Hematopoietic multipotent progenitor cell treated with erythropoietin and hydrocortisone succinate and interleukin-3 and kit ligand, for 17 days (in vitro differentiated cells): ENCODE measurements around the gene BASP1.
"Not testable (repeated sequence)": the region's sequence is repeated elsewhere in the genome, so short reads cannot be mapped to it uniquely, and the experiment has no call there.

Experiments
- DNase-seq: peaks from one replicate; pipeline ENCODE4 v3.0.0-alpha.2; 2015; ENCODE audit warnings: low spot score

Gene BASP1

DNA sequence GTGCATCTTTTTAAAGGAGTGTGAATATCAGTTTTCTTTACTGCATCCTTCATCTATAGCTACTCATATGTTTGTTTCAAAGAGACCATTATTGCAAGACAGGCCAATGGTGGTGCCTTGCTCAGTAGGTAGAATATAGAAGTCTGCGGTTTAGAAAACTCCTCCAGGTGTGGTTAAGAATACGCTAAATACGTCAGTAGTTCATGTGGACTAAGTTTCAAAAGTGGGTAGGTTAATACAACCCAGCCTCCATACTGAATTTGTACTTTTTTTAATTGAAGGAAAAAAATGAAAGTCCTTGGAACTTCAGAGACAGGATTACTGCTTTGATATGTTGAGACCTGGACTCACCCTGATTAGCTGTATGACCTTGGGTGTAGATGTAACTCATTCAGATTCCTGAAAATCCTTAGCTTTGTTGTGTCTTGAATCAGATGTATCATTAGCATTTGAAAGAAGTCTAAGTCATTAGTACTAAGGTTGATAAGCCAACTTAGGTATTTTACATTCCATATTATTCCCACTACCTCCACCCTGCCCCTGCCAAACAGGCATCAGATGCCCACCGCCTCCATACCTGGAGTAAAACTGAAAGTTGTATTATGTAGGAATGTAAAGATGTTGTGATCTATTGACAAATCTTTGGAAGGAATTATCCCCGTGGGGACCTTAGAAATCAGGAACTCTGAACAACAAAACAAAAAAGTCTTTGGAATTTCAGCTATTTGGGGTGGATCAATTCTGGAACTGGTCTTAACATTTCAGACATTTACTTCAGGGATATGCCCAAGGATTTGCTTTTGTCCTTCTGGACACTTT, 6.1 kb downstream of the BASP1 start:
- DNase-seq: no peak

DNA sequence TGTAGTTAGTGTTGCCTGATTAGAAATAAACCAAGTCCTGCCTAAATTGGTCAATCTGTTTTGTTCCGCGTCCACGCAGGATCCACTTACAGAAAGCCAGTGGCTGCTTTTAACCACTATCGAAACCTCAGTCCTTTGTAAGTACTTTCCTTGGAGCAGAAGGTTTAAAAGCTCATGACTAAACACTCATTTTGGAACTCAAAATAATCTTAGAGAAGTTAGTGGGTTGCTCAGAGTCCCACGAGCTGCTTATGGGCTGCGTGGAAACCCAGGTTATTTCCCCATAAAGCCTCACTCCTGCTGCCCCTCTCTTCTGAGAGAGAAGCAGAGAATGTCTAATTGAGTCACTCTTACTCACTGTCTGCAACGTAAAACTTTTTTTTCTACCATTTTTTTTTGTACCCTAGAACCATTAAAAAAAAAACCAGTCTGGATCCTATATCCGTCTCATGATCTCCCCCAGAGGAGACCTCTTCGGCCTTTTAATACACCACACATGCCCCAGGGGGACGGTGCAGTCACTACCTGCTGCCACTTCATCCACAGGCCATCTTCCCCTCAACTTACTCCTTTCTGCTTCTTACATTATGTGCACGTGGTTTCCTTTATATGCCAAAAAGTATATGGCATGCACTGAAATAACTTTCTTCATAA, 7.6 kb downstream of the BASP1 start:
- no peak for DNase-seq

- no peak for DNase-seq
Measured at GRCh38 chr5:17225520-17225919, 8.1 kb downstream of the BASP1 start.

DNA sequence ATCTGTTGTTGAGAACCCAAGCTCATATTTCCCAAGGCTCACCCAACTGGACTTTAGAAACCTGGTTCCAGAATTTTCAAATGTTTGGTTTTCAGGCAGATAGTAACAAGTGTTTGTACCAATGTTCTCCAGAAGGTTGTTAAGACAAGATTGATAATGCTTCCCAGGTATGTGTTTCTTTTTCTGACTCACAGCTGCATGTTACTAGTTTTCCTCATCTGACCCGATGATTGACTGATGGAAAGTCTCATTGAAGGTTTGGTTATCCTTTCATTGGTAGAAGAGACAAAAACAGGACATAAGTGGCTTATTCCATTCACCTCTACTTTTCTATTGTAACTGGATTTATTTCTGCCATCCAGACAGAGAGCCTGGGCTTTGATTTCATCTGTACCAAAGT, 10.4 kb downstream of the BASP1 start:
- DNase-seq: no peak

GRCh38 chr5:17228821-17229291, 11.4 kb downstream of the BASP1 start:
- no peak for DNase-seq

GRCh38 chr5:17229313-17229712, 11.9 kb downstream of the BASP1 start:
- no peak for DNase-seq

DNA sequence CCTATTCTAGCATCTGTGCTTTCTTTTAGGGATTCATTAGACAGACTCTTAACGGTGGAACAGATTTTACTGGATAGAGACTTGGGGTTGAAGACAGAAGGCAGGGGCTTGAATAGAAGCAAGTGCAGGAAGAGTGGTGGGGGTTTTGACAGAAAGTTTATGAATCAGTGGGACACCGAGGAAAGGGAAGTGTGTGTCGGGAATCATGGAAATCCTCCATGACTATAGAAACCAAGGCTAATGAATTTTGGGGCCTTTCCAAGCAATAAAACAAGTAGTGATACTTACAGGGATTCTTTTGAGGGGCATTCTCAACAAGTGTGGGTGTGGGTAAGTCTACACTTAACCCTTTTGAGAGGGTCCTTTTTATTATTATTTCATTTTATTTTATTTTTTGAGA, 12.8 kb downstream of the BASP1 start:
- no peak for DNase-seq

DNA sequence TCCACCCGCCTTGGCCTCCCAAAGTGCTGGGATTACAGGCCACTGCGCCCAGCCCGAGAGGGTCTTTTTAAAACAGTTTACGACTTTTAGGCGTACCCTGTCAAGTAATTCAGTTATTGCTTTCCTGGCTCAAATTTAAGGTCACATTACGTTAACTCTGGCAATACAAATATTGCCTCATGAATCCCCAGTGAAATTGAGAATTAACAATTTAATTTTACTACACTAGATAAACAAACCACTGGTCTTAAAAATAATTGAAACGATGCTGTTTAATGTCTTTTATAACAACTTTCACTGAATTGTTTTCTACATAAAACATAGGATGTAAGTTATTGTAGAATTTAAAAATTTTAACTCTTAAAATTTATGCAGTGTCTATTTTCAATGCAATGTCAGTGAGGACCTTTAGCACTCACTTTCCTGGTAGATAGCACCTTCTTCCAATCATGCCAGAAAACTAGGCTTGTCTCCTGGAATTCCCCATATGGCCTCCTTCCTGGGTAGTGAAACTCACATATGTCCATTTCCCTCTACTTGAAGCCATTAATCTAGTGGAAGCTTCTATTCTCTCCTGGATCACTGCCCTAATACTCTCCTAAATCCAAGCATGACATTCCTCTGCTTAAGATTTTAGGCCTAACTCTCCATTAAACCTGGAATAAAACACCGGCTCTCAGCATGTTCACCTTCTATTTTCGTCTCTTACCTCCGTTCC, 13.5 kb downstream of the BASP1 start:
- DNase-seq: no peak

DNA sequence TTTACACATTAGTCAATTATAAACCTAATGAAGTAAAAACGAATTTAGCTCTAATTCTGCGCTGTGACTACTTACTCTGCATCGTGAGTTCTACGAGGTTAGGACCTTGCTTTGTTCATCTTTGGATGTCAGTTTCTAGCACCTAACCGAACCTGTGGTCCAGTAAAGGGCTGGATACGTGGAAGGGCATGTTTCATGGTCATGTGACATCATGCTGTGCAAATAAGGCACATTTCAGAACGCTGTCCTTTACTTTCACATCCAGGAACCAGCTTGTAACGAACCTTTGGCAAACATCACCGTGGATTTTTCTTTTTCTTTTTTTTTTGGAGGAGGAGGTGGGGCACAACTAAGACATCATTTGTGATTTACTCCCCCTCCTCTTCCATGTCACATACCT, 15.0 kb downstream of the BASP1 start:
- no peak for DNase-seq

DNA sequence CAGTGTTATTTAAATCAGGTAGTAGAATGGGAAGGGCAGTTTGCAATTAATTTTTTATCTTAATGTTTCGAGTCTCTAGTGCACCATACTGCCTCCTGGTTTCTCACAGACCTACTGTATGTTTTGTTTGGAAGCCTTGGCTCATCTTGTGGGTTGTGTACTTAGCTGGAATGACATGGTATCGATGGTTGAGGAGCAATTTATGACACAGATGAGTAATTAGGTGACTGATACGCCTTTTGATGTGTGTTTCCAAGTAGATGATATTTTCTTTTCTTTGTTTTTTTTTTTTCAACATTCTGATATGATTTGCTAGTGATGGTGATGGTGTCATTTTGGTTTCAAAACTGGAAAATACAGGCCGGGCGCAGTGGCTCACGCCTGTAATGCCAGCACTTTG, 16.1 kb downstream of the BASP1 start:
- DNase-seq: no peak

DNA sequence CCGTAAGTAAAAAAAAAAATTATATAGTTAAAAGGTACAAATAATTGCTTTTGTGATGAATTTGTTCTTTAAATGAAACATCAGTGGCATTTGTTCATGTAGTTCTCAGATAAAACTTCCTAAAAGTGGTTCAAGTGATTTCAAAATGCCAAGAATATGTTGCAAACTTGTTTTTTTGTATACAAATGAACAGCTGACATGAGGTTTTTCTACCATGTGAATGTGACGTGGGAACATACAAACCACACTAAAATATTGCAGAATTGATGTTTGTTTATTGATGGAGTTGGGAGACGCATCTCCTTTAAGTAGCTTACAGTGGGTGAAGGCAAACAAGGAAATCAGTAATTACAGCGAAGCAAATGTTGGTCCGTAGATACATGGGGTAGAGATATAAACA, 16.9 kb downstream of the BASP1 start:
- DNase-seq: no peak

- no peak for DNase-seq
Measured at GRCh38 chr5:17235731-17236330, 18.4 kb downstream of the BASP1 start.

DNA sequence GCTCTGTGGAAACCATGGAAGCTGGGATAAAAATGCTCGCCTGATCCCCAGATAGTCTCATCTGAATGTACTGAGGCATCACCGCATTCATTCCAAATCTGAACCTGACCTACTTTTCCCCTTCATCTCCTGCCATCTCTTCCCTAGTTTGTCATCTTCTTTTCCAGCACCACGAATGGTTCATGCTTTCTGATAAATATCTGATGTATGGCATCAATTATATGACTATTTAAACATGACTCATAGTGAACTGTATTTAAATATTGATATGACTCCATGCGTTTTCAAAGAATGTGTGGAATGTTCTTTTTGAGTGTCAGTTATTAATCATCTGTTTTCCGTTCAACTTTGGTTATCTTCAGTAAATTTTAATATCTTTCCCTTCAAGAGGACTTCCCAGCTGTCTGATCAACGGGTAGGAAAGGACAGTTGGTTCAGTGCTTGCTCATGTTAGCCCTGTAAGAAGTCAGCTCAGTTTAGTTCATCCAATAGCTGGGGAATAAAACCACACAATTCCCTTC, 21.1 kb downstream of the BASP1 start:
- no peak for DNase-seq

- no peak for DNase-seq
Measured at GRCh38 chr5:17239953-17240352, 22.5 kb downstream of the BASP1 start.

DNA sequence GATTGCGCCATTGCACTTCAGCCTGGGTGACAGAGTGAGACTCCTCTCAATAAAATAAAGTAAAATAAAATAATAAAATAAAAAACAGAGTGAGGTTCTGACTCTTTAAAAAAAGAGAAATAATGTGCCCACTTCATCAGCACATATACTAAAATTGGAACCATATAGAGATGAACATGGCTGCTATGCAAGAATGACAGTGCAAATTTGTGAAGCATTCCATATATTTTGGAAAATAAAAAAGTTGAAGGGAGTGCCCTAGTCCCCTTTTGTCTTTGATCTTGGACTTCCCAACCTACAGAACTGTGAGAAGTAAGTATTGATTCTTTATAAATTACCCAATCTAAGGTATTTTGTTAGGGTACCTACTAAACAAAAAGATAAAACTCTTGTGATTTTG, 23.1 kb downstream of the BASP1 start:
- DNase-seq: no peak

- DNase-seq: no peak
Measured at GRCh38 chr5:17241635-17242034, 24.2 kb downstream of the BASP1 start.

- DNase-seq: no peak
Measured at GRCh38 chr5:17243287-17244063, 26.0 kb downstream of the BASP1 start.

DNA sequence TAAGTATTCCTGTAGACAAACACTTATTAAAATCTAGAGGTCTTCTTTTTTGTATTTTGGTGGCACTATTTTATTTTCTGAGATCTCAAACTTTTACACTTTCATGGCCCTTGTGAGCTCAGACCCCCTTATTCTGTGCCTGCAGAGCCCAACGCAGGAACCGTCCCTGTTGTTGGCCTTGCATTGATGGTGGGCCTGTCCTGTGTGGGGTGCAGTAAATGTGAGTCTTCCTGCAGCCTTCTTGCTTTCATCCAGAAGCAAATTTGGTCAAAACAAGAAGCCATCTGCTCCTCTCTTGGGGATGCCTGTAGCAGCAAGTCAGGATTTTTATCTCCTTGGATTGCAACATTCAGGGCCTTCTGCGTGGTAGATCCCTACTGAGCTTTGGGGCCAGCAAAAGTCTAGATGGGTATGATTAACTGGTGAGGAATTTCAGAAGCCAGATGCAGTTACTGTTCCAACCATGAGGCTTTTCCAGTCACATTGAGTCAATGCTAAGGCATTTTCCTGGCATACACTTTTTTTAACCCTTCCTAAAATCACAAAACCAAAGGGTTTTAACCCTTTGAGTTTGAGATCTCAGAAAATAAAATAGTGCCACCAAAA, 31.7 kb downstream of the BASP1 start:
- DNase-seq: no peak

GRCh38 chr5:17249841-17250240, 32.4 kb downstream of the BASP1 start:
- DNase-seq: not testable (repeated sequence)

DNA sequence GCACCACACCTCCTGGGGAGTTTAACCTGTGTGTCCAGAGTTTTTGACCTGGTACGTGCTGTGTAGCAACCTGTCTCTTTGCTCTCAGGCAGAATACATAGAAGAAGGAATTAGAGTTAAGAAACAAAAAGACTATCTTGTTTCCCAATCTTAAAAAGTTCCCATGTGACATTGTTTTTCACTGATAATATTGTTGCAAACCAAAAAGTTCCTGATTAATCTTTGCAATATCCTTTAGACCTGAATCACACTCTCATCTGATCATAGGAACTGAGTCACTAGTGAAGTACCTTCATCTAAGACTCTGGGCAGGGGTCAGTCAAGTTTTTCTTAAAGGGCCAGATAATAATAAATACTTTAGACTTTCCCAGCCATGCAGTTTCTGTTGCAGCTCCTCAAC, 35.1 kb downstream of the BASP1 start:
- DNase-seq: no peak

DNA sequence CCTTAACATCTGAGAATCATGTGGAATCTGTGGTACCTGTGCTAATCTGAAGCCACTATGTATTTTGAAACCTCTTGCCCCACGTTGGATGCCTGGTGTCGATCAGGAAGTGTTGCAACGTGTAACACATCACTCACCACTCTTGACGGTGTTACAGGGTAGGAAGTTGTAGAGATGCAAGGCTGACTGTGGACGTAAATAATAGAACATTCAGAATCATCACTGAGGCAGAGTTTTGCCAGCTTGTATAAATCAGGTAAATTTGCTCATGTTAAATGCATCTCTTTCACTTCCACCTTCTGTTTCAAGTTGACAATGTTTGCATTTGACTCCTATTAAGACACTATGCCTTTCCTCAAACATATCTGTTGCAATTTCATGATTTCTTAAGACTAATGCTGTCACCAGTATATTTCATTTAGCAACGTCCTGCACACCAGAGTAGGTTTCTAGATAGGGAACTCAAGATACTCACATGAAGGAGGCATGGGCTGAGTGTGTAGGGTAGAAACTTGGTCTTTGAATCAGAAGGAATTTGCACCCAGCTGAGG, 38.1 kb downstream of the BASP1 start:
- no peak for DNase-seq
